Thyroid gland (tissue), 4 donors: ENCODE data around the gene ITIH2.

Source experiments
- CTCF ChIP-seq, 6 experiments: fragments of 200-600 bp in 3 of 6; fragments of 450-650 bp in 3 of 6; sonication (generic) in 3 of 6; IDR thresholded peaks; one replicate each; pipeline ENCODE4 v1.5.1; 2016 to 2019; ENCODE audit warnings: antibody characterized with exemption in 6 of 6, mild to moderate bottlenecking in 2 of 6, inconsistent platforms in 1 of 6, moderate library complexity in 1 of 6
- POLR2A ChIP-seq, 2 donors: fragments of 450-650 bp; IDR thresholded peaks; one replicate each; pipeline ENCODE4 v1.6.1; 2017; ENCODE audit warnings: antibody characterized with exemption in 2 of 2, mild to moderate bottlenecking in 2 of 2, moderate library complexity in 1 of 2

- TF ChIP-seq POLR2A (IDR thresholded peaks at IDR 0.05) (no peak), CTCF (IDR thresholded peaks at IDR 0.05) (no peak)
Observed at GRCh38 chr10:7665767-7666166, 37.3 kb upstream of the ITIH2 start.
